ENCODE data around the gene BCL11A. TPM values are rescaled to one million over a fixed set of nuclear protein-coding genes. Genes with fewer than 3 reads are reported as not detected.

Gene BCL11A
- total and polyA plus RNA-seq, 2 experiments from 2014 or later: 57.5 to 77.6 TPM

DNA sequence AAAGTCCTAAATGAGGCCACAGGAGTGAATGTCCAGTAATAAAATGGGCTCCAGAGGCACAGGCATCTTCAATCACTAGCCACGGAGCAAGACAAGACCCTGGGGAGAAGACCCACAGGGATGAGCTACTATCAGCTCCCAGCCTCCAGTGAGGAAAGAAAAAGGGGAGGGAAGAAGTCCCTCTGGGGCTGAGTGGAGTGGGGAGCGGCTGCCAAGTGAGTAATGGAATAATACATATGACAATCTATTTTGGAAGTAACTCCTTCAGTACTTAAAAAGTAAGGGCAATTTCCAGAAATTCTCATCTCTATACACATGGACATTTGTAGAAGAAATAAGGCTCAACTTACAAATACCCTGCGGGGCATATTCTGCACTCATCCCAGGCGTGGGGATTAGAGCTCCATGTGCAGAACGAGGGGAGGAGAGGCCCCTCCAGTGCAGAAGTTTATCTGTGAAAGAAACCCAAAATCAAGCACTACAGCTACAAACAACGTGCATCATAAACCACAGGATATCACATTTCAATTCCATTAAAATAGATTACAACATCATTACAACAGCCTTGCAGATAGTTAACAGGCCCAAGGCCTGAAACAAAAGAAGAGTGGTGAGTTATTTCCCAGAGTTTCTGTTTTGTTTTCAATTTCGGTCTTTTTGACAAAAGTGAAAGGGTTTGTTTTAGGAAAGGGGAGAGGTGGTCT lies 84.9 kb downstream of the BCL11A start:
- Histone ChIP-seq H3K4me3 (no peak overlapping the region), H3K79me2 (replicated peaks; ENCODE audit: insufficient read depth) (peaks cover 87% of the 10 kb centered on the region), H3K27ac (ENCODE audit: low read depth) (no peak overlapping the region), H3K27me3 (ENCODE audit: insufficient read depth) (no peaks in the 10 kb centered on the region), H4K20me1 (replicated peaks; ENCODE audit: insufficient read depth) (peaks cover 26% of the 10 kb centered on the region), H3K36me3 (ENCODE audit: insufficient read depth) (no peaks in the 10 kb centered on the region), H2AFZ (no peak overlapping the region), H3K4me2 (no peak overlapping the region), H3K4me1 (ENCODE audit: insufficient read depth) (peaks cover 53% of the 10 kb centered on the region), H3F3A (replicated peaks; ENCODE audit: low read depth) (no peaks in the 10 kb centered on the region), H3K9me2 (ENCODE audit: insufficient read depth) (no peaks in the 10 kb centered on the region)
- no peak overlapping the region for H3K4me3 Mint-ChIP-seq
- no peak for DNase-seq (ENCODE audit: low spot score)
- TF ChIP-seq JUNB (IDR thresholded peaks at IDR 0.05; ENCODE audit: unreplicated experiment) (no peak), STAT1 (IDR thresholded peaks at IDR 0.05; ENCODE audit: unreplicated experiment) (no peak), REST (IDR thresholded peaks at IDR 0.05; ENCODE audit: unreplicated experiment) (no peak), POLR2AphosphoS5 (IDR thresholded peaks at IDR 0.05; ENCODE audit: low read depth) (no peak), EZH2 (IDR thresholded peaks at IDR 0.05; ENCODE audit: low read depth, unreplicated experiment) (no peak), CREB1 (CRISPR knock-in tag; IDR thresholded peaks at IDR 0.05; ENCODE audit: low read depth) (no peak), ZNF331 (CRISPR knock-in tag; IDR thresholded peaks at IDR 0.05; ENCODE audit: low read depth) (no peak)
- TF ChIP-seq, protein P1, sequence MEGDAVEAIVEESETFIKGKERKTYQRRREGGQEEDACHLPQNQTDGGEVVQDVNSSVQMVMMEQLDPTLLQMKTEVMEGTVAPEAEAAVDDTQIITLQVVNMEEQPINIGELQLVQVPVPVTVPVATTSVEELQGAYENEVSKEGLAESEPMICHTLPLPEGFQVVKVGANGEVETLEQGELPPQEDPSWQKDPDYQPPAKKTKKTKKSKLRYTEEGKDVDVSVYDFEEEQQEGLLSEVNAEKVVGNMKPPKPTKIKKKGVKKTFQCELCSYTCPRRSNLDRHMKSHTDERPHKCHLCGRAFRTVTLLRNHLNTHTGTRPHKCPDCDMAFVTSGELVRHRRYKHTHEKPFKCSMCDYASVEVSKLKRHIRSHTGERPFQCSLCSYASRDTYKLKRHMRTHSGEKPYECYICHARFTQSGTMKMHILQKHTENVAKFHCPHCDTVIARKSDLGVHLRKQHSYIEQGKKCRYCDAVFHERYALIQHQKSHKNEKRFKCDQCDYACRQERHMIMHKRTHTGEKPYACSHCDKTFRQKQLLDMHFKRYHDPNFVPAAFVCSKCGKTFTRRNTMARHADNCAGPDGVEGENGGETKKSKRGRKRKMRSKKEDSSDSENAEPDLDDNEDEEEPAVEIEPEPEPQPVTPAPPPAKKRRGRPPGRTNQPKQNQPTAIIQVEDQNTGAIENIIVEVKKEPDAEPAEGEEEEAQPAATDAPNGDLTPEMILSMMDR (conservative IDR thresholded peaks at IDR 0.05; ENCODE audit: low read depth in 2 of 2): no peak
- TF ChIP-seq, protein P2, sequence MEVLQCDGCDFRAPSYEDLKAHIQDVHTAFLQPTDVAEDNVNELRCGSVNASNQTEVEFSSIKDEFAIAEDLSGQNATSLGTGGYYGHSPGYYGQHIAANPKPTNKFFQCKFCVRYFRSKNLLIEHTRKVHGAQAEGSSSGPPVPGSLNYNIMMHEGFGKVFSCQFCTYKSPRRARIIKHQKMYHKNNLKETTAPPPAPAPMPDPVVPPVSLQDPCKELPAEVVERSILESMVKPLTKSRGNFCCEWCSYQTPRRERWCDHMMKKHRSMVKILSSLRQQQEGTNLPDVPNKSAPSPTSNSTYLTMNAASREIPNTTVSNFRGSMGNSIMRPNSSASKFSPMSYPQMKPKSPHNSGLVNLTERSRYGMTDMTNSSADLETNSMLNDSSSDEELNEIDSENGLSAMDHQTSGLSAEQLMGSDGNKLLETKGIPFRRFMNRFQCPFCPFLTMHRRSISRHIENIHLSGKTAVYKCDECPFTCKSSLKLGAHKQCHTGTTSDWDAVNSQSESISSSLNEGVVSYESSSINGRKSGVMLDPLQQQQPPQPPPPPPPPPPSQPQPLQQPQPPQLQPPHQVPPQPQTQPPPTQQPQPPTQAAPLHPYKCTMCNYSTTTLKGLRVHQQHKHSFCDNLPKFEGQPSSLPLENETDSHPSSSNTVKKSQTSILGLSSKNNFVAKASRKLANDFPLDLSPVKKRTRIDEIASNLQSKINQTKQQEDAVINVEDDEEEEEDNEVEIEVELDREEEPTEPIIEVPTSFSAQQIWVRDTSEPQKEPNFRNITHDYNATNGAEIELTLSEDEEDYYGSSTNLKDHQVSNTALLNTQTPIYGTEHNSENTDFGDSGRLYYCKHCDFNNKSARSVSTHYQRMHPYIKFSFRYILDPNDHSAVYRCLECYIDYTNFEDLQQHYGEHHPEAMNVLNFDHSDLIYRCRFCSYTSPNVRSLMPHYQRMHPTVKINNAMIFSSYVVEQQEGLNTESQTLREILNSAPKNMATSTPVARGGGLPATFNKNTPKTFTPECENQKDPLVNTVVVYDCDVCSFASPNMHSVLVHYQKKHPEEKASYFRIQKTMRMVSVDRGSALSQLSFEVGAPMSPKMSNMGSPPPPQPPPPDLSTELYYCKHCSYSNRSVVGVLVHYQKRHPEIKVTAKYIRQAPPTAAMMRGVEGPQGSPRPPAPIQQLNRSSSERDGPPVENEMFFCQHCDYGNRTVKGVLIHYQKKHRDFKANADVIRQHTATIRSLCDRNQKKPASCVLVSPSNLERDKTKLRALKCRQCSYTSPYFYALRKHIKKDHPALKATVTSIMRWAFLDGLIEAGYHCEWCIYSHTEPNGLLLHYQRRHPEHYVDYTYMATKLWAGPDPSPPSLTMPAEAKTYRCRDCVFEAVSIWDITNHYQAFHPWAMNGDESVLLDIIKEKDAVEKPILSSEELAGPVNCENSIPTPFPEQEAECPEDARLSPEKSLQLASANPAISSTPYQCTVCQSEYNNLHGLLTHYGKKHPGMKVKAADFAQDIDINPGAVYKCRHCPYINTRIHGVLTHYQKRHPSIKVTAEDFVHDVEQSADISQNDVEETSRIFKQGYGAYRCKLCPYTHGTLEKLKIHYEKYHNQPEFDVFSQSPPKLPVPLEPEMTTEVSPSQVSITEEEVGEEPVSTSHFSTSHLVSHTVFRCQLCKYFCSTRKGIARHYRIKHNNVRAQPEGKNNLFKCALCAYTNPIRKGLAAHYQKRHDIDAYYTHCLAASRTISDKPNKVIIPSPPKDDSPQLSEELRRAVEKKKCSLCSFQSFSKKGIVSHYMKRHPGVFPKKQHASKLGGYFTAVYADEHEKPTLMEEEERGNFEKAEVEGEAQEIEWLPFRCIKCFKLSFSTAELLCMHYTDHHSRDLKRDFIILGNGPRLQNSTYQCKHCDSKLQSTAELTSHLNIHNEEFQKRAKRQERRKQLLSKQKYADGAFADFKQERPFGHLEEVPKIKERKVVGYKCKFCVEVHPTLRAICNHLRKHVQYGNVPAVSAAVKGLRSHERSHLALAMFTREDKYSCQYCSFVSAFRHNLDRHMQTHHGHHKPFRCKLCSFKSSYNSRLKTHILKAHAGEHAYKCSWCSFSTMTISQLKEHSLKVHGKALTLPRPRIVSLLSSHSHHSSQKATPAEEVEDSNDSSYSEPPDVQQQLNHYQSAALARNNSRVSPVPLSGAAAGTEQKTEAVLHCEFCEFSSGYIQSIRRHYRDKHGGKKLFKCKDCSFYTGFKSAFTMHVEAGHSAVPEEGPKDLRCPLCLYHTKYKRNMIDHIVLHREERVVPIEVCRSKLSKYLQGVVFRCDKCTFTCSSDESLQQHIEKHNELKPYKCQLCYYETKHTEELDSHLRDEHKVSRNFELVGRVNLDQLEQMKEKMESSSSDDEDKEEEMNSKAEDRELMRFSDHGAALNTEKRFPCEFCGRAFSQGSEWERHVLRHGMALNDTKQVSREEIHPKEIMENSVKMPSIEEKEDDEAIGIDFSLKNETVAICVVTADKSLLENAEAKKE (CRISPR knock-in tag; IDR thresholded peaks at IDR 0.05): no peak
- TF ChIP-seq, protein P3, sequence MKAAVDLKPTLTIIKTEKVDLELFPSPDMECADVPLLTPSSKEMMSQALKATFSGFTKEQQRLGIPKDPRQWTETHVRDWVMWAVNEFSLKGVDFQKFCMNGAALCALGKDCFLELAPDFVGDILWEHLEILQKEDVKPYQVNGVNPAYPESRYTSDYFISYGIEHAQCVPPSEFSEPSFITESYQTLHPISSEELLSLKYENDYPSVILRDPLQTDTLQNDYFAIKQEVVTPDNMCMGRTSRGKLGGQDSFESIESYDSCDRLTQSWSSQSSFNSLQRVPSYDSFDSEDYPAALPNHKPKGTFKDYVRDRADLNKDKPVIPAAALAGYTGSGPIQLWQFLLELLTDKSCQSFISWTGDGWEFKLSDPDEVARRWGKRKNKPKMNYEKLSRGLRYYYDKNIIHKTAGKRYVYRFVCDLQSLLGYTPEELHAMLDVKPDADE (IDR thresholded peaks at IDR 0.05): no peak
- peaks cover 4% of the 10 kb centered on the region for H3K27me3 Mint-ChIP-seq (ENCODE audit: insufficient read depth, low read depth, poor library complexity)
- H3K27ac Mint-ChIP-seq: no peak overlapping the region
- no peaks in the 10 kb centered on the region; the same call in 2 of the 3 replicates for H3K9me3 Mint-ChIP-seq
- peaks cover 56% of the 10 kb centered on the region for H3K4me1 Mint-ChIP-seq
- no peak for ATAC-seq
- peaks cover 21% of the 10 kb centered on the region for H3K36me3 Mint-ChIP-seq (ENCODE audit: low read depth)

All from GM23338 (cell line).